Ascending aorta (tissue), 2 donors: ENCODE data around the gene PPP1R2. TPM values are rescaled to one million over a fixed set of nuclear protein-coding genes. Genes with fewer than 3 reads are reported as not detected.

Source experiments
- DNase-seq, 2 donors: peaks; one replicate each; pipeline ENCODE4 v3.0.0-alpha.2; 2019; ENCODE audit warnings: low spot score in 2 of 2
- H3K27ac ChIP-seq, 2 donors: fragments of 200-600 bp; sonication (generic); one replicate each; pipeline ENCODE4 v1.5.1; 2016 to 2017; ENCODE audit warnings: mild to moderate bottlenecking in 1 of 2
- H3K27me3 ChIP-seq: fragments of 200-600 bp; sonication (generic); one replicate; pipeline ENCODE4 v1.5.1; 2017
- H3K36me3 ChIP-seq, 2 donors: fragments of 200-600 bp; sonication (generic); one replicate each; pipeline ENCODE4 v1.5.1; 2016
- H3K4me1 ChIP-seq, 2 donors: fragments of 200-600 bp; sonication (generic); one replicate each; pipeline ENCODE4 v1.5.1; 2016 to 2017; ENCODE audit warnings: mild to moderate bottlenecking in 1 of 2
- H3K4me3 ChIP-seq, 2 donors: fragments of 200-600 bp; sonication (generic); one replicate each; pipeline ENCODE4 v1.5.1; 2016 to 2017; ENCODE audit warnings: mild to moderate bottlenecking in 1 of 2
- H3K9me3 ChIP-seq, 2 donors: fragments of 200-600 bp; sonication (generic); one replicate each; pipeline ENCODE4 v1.5.1; 2016
- CTCF ChIP-seq, 3 experiments: fragments of 200-600 bp in 2 of 3; fragments of 450-650 bp in 1 of 3; sonication (generic) in 2 of 3; IDR thresholded peaks; one replicate each; pipeline ENCODE4 v1.5.1; 2016 to 2019; ENCODE audit warnings: antibody characterized with exemption in 3 of 3, mild to moderate bottlenecking in 1 of 3, moderate library complexity in 1 of 3
- intact Hi-C: fragments of 100-400 bp; cut with DNase I; formaldehyde crosslinking; loops from one replicate; pipeline ENCODE4 v1.15.1; 2023
- total RNA-seq: library from RNA; depleted of rRNA; stranded (reverse); fragments of >200 nt; gene quantifications from one replicate; pipeline ENCODE4 v1.1.0, GENCODE V29; 2016

Gene PPP1R2
- total RNA-seq, 1 donor from 2014 or later, result 62.3 TPM

- H3K4me1 ChIP-seq, result no peaks in the 10 kb centered on the region
- no peaks in the 10 kb centered on the region for H3K36me3 ChIP-seq
- DNase-seq, result peak in 1 of 2 donors; percentile 12
- H3K4me3 ChIP-seq, result no peak overlapping the region
- TF ChIP-seq CTCF (IDR thresholded peaks at IDR 0.05), result no peak
- no peaks in the 10 kb centered on the region for H3K9me3 ChIP-seq
- H3K27ac ChIP-seq, result no peak overlapping the region
- intact Hi-C loops, result no loop called here
- no peaks in the 10 kb centered on the region for H3K27me3 ChIP-seq
Measured at GRCh38 chr3:195554458-195554857, 11.3 kb upstream of the PPP1R2 start.

GRCh38 chr3:195553268-195553667 is 10.1 kb upstream of the PPP1R2 start:
- Histone ChIP-seq H3K4me1 (no peaks in the 10 kb centered on the region), H3K4me3 (no peak overlapping the region), H3K36me3 (no peaks in the 10 kb centered on the region), H3K27me3 (no peaks in the 10 kb centered on the region), H3K27ac (no peak overlapping the region), H3K9me3 (no peaks in the 10 kb centered on the region)
- intact Hi-C loops, result no loop called here
- no peak for TF ChIP-seq CTCF (IDR thresholded peaks at IDR 0.05)
- DNase-seq, result no peak

- DNase-seq, result peak in 1 of 2 donors; percentile 54
- Histone ChIP-seq H3K9me3 (no peaks in the 10 kb centered on the region), H3K4me1 (no peaks in the 10 kb centered on the region), H3K4me3 (no peak overlapping the region), H3K27ac (no peak overlapping the region), H3K27me3 (no peaks in the 10 kb centered on the region), H3K36me3 (no peaks in the 10 kb centered on the region)
- intact Hi-C loops, result no loop called here
- no peak for TF ChIP-seq CTCF (IDR thresholded peaks at IDR 0.05)
Measured at GRCh38 chr3:195551381-195551978, 8.4 kb upstream of the PPP1R2 start.

- Histone ChIP-seq H3K4me1 (peaks cover 4% of the 10 kb centered on the region in 2 donors), H3K27me3 (no peaks in the 10 kb centered on the region), H3K27ac (no peak overlapping the region), H3K9me3 (no peaks in the 10 kb centered on the region), H3K36me3 (no peaks in the 10 kb centered on the region), H3K4me3 (no peak overlapping the region)
- intact Hi-C loops, result no loop called here
- TF ChIP-seq CTCF (IDR thresholded peaks at IDR 0.05), result no peak
- DNase-seq, result no peak
Measured at GRCh38 chr3:195550723-195551122, 7.6 kb upstream of the PPP1R2 start.

- TF ChIP-seq CTCF (IDR thresholded peaks at IDR 0.05), result no peak
- peak in 1 of 2 donors; percentile 62 for DNase-seq
- Histone ChIP-seq H3K27me3 (no peaks in the 10 kb centered on the region), H3K27ac (no peak overlapping the region), H3K4me3 (no peak overlapping the region), H3K9me3 (no peaks in the 10 kb centered on the region), H3K36me3 (no peaks in the 10 kb centered on the region), H3K4me1 (peaks cover 6 to 8% of the 10 kb centered on the region in 2 donors)
- intact Hi-C loops, result loop anchor here (10.0 kb wide), 2 partner anchors 105 to 1475 kb away; no protein-coding TSS in a partner anchor
Measured at GRCh38 chr3:195549931-195550519, 6.9 kb upstream of the PPP1R2 start.
